ENCODE data around the gene UBL4B.

- no peak for TF ChIP-seq CTCF (IDR thresholded peaks at IDR 0.05 in 4 of 5, conservative IDR thresholded peaks at IDR 0.05 in 1 of 5)
- TF ChIP-seq POLR2A (IDR thresholded peaks at IDR 0.05), result no peak
Observed at GRCh38 chr1:110119843-110120242, 7.6 kb downstream of the UBL4B start.

Data from gastrocnemius medialis (tissue), 4 donors.